Measurements from ENCODE around the gene RIMBP2. TPM values are rescaled to one million over a fixed set of nuclear protein-coding genes. Genes with fewer than 3 reads are reported as not detected.

RIMBP2 gene
- total and polyA plus RNA-seq, 2 experiments from 2014 or later = 0.31 to 0.37 TPM

- no peak for TF ChIP-seq ZNF114 (CRISPR knock-in tag; IDR thresholded peaks at IDR 0.05)
- no peak for TF ChIP-seq ZNF331 (CRISPR knock-in tag; IDR thresholded peaks at IDR 0.05; ENCODE audit: low read depth)
- TF ChIP-seq EZH2 (IDR thresholded peaks at IDR 0.05; ENCODE audit: low read depth, unreplicated experiment) = no peak
- no peak for TF ChIP-seq NANOG (IDR thresholded peaks at IDR 0.05; ENCODE audit: borderline replicate concordance)
- no peak for TF ChIP-seq ZNF462 (CRISPR knock-in tag; IDR thresholded peaks at IDR 0.05)
- no peak for TF ChIP-seq EZH2phosphoT487 (IDR thresholded peaks at IDR 0.05; ENCODE audit: unreplicated experiment)
- TF ChIP-seq REST (IDR thresholded peaks at IDR 0.05; ENCODE audit: unreplicated experiment) = no peak
- TF ChIP-seq STAT1 (IDR thresholded peaks at IDR 0.05; ENCODE audit: unreplicated experiment) = no peak
- peaks cover 4% of the 10 kb centered on the region for H3K27me3 Mint-ChIP-seq (ENCODE audit: insufficient read depth, low read depth, poor library complexity)
- Histone ChIP-seq H3K27me3 (ENCODE audit: insufficient read depth) (no peaks in the 10 kb centered on the region), H3K79me2 (replicated peaks; ENCODE audit: insufficient read depth) (no peaks in the 10 kb centered on the region), H2AFZ (no peak overlapping the region), H3K4me1 (ENCODE audit: insufficient read depth) (no peaks in the 10 kb centered on the region), H3K4me3 (no peak overlapping the region), H4K20me1 (replicated peaks; ENCODE audit: insufficient read depth) (no peaks in the 10 kb centered on the region), H3F3A (replicated peaks; ENCODE audit: low read depth) (no peaks in the 10 kb centered on the region), H3K4me2 (no peak overlapping the region), H3K36me3 (ENCODE audit: insufficient read depth) (no peaks in the 10 kb centered on the region), H3K27ac (ENCODE audit: low read depth) (no peak overlapping the region), H3K9me2 (ENCODE audit: insufficient read depth) (no peaks in the 10 kb centered on the region)
- H3K9me3 Mint-ChIP-seq = peaks cover 88% of the 10 kb centered on the region
- no peak for DNase-seq (ENCODE audit: low spot score)
- peaks cover 31% of the 10 kb centered on the region for H3K36me3 Mint-ChIP-seq (ENCODE audit: low read depth)
- no peak for ATAC-seq
- H3K27ac Mint-ChIP-seq = no peak overlapping the region
- H3K4me1 Mint-ChIP-seq = no peaks in the 10 kb centered on the region
- no peak overlapping the region for H3K4me3 Mint-ChIP-seq
Measured at GRCh38 chr12:130385193-130385592, 330.9 kb downstream of the RIMBP2 start.
